Mucosa of rectum (tissue), 2 donors: ENCODE data around the gene RAD51B.

Source experiments
- H3K27ac ChIP-seq, 2 donors: one replicate each; pipeline ENCODE4 v1.7.0; 2013; ENCODE audit warnings: inconsistent platforms in 2 of 2, low read depth in 2 of 2, low read length in 2 of 2
- H3K27me3 ChIP-seq, 2 donors: one replicate each; pipeline ENCODE4 v1.7.0; 2013; ENCODE audit warnings: low read length in 2 of 2; ENCODE audit not compliant: control insufficient read depth in 2 of 2, insufficient read depth in 2 of 2
- H3K36me3 ChIP-seq, 2 donors: one replicate each; pipeline ENCODE4 v1.7.0; 2013; ENCODE audit warnings: low read length in 2 of 2; ENCODE audit not compliant: control insufficient read depth in 2 of 2, insufficient read depth in 2 of 2
- H3K4me1 ChIP-seq, 2 donors: one replicate each; pipeline ENCODE4 v1.7.0; 2013; ENCODE audit warnings: low read length in 2 of 2, mild to moderate bottlenecking in 1 of 2; ENCODE audit not compliant: control insufficient read depth in 2 of 2, insufficient read depth in 2 of 2
- H3K4me3 ChIP-seq, 2 donors: one replicate each; pipeline ENCODE4 v1.7.0; 2013; ENCODE audit warnings: low read length in 2 of 2
- H3K9ac ChIP-seq, 2 donors: one replicate each; pipeline ENCODE4 v1.7.0; 2013; ENCODE audit warnings: low read length in 2 of 2, low read depth in 1 of 2, mild to moderate bottlenecking in 1 of 2
- H3K9me3 ChIP-seq, 2 donors: one replicate each; pipeline ENCODE4 v1.7.0; 2013; ENCODE audit warnings: low read length in 2 of 2; ENCODE audit not compliant: control insufficient read depth in 2 of 2
- donor health status: healthy.
- donor health status: Normal muscosa, but diverticular disease.

RAD51B gene

DNA sequence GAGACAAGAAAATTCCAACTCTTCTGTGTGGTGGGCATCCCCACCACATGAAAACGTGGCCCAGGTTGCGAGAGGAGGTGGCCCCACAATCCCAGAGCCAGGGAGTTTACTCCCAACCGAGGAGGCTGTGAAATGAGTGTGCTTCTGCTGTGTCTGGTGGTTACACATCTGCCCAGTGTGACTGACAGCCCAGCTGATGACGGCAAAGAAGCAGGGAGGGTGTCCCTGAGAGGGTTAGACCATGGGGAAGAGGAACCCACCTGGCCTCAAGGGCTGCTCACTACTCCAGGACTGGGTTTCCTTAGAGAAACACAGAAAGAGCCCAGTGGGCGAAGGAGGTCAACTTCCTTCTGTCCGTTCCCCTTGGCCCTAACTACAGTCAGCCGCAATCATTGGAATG lies 948.7 kb downstream of the RAD51B start:
- Histone ChIP-seq H3K9ac (no peak overlapping the region), H3K9me3 (no peaks in the 10 kb centered on the region), H3K27me3 (no peaks in the 10 kb centered on the region), H3K4me3 (no peak overlapping the region), H3K4me1 (peaks cover 0 to 3% of the 10 kb centered on the region in 2 donors), H3K27ac (no peak overlapping the region), H3K36me3 (no peaks in the 10 kb centered on the region)

DNA sequence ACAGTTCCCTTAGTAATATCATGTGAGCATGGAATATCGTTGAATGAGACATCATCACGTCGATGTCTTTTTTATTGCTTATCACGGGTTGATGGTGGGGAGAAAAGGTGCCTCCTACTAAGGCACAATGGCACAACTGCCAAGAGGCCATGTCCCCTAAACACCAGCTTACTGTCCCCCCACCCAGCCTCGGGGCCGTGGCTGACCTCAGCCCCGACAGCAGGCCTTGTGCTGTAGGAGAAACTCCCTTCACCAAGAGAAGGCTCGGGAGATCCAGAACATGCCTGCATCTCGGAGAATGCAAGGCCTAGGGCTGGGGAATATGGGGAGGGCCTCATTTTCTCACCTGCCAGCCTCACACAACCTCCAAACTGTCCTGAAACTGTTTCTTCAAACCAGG lies 950.5 kb downstream of the RAD51B start:
- H3K9ac ChIP-seq = no peak overlapping the region
- peaks cover 0 to 3% of the 10 kb centered on the region in 2 donors for H3K4me1 ChIP-seq
- H3K27ac ChIP-seq = no peak overlapping the region
- no peaks in the 10 kb centered on the region for H3K27me3 ChIP-seq
- H3K9me3 ChIP-seq = no peaks in the 10 kb centered on the region
- no peaks in the 10 kb centered on the region for H3K36me3 ChIP-seq
- no peak overlapping the region for H3K4me3 ChIP-seq

DNA sequence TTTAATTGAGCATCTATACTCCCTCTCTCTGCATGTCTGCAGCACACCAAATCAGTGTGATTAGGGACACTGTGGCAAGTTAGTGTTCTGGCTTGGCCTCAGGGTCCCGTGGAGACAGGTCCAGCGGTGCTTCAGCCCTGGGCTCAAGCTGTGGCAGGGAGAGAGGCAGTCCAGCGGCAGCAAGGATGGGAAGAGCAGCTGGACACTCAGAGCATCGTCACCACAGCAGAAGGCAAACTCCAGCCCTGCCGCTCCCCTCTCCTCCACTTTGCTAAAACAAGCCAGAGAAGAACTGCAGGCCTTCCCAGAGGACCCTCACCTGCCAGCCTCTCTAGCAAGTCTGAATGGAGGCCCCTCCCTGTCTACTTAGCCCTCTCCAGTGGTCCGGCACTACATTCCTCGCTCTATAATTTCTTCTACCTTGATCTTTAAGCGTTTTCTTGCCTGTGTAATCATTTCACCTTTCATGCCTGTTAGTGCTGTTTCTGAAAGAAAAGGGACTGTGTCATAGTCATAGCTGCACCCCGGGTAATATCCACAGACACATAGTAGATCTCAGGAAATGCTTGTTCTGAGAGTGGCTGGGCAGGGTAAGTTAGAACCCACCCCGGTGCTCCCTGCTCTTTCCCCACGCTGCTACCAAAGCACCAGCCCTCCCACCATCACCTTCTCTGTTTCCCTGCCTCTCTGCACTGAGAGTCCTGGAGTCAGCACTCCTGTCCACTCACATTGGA lies 951.1 kb downstream of the RAD51B start:
- no peaks in the 10 kb centered on the region for H3K9me3 ChIP-seq
- no peak overlapping the region for H3K9ac ChIP-seq
- H3K36me3 ChIP-seq = no peaks in the 10 kb centered on the region
- H3K27ac ChIP-seq = no peak overlapping the region
- H3K4me3 ChIP-seq = no peak overlapping the region
- no peaks in the 10 kb centered on the region for H3K27me3 ChIP-seq
- peaks cover 0 to 3% of the 10 kb centered on the region in 2 donors for H3K4me1 ChIP-seq

DNA sequence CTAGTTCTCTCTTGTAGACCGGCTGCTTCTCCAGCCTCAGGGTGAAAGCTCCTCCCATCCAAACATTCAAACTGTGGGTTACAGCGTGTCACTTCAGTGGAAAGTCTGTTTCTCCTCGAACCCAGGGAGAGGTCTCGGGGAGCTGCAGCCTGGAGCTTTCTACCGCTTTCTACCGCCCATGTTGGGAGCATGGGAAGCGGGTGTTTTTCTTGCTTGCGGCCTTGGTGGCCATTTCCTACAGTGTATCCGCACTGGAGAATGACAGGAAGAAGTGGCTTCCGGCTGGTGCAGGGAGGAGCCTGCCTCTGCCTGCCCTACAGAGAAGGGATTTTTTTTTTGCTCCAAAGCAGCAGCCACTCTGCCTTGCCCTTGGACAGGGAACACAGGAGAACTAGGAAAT lies 952.1 kb downstream of the RAD51B start:
- Histone ChIP-seq H3K9ac (no peak overlapping the region), H3K4me3 (no peak overlapping the region), H3K36me3 (no peaks in the 10 kb centered on the region), H3K27me3 (no peaks in the 10 kb centered on the region), H3K9me3 (no peaks in the 10 kb centered on the region), H3K27ac (peak overlapping the region; percentile 31 to 45), H3K4me1 (peaks cover 0 to 4% of the 10 kb centered on the region in 2 donors)

DNA sequence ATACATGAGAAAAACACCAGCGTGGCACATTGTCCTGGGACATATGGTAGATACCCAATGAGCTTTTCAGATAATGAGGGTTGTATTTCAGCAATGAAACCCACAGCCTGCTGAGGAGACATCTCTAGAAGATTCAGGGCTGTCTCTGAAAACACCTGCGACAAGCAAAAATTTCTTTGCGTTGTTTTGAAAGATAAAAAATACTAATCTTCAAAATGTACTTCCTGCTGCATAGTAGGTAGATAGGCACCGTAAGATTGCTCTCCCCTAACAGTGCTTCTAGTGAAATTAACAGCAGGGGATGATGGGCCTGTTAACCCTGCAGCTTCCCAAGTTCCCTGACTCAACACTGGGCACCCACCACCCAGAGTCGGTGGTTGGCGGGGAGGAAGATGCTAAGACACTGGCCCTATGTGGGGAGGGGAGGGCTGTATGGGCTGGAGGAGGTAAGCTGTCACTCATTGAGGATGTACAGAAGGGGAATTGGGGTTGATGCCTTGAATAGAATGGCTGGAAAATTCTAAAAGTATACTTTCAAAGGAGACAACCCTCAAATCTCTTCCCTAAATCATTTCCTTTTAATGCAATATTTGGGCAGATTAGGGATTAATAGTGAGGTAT lies 953.3 kb downstream of the RAD51B start:
- H3K9me3 ChIP-seq = no peaks in the 10 kb centered on the region
- H3K36me3 ChIP-seq = no peaks in the 10 kb centered on the region
- H3K4me1 ChIP-seq = peaks cover 0 to 5% of the 10 kb centered on the region in 2 donors
- no peak overlapping the region for H3K27ac ChIP-seq
- H3K4me3 ChIP-seq = no peak overlapping the region
- no peak overlapping the region for H3K9ac ChIP-seq
- no peaks in the 10 kb centered on the region for H3K27me3 ChIP-seq

DNA sequence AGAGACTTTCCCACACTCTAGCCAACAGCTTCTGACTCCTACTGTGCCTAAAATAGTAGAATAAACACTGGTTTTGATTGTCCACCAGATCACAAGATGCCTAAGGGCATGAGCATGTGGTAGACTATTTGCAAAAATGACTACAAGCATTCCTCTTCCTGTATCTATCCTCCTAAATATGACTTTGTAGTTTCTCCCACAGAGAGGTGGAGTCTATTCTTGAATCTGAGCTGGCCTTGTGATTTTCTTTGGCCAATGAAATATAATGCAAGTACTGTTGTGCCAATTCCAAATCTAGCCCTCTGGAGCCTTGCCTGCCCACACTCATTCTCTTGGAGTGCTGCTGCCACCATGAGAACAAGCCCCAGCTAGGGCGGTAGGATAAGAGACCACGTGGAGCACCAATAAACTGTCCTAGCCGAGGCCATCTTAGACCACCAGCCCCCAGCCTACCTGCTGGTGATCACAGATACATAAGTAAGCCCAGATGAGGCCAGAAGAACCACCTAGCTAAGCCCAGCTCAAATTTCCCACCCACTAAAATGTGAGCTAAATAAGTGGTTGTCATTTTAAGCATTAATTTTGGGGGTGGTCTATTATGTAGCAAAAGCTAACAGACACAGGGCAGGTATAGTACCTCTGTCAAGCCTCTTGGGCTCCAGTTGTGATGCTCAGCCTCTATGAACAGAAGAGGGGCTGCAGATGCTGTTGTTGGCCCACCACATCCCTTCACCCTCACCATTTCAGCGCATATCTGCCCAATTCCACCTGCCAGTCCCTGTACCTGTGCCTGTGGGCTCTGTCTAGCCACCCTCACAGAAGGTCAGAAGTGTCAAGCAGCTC lies 955.4 kb downstream of the RAD51B start:
- no peaks in the 10 kb centered on the region for H3K9me3 ChIP-seq
- no peaks in the 10 kb centered on the region for H3K27me3 ChIP-seq
- no peak overlapping the region for H3K4me3 ChIP-seq
- H3K27ac ChIP-seq = no peak overlapping the region
- peaks cover 11 to 23% of the 10 kb centered on the region in 2 donors for H3K4me1 ChIP-seq
- no peak overlapping the region for H3K9ac ChIP-seq
- no peaks in the 10 kb centered on the region for H3K36me3 ChIP-seq

DNA sequence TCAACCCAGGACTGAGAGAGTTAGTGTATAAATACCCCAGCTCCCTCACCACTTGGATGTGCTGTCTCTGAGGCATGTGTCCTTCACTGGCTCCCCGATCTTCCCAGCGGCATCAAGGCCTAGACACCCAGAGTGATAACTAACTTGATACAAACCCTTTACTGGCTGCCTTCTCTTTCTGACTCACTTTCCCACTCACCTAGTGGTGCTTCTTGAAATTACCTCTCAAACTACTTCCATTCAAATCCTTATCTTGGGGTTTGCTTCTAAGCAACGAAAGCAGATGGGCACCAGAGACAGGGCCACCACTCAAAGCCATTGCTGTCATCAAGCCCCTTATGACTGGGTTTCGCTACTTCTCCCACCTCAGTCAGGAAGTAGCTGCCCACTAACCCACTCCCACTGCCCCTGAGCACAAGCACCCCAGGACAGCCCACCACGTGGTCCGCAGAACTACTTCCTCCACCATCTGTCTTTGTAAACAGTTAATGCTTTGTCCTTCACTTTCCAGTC lies 956.1 kb downstream of the RAD51B start:
- Histone ChIP-seq H3K9ac (no peak overlapping the region), H3K27me3 (no peaks in the 10 kb centered on the region), H3K4me1 (peaks cover 18 to 28% of the 10 kb centered on the region in 2 donors), H3K9me3 (no peaks in the 10 kb centered on the region), H3K36me3 (no peaks in the 10 kb centered on the region), H3K4me3 (no peak overlapping the region), H3K27ac (no peak overlapping the region)

DNA sequence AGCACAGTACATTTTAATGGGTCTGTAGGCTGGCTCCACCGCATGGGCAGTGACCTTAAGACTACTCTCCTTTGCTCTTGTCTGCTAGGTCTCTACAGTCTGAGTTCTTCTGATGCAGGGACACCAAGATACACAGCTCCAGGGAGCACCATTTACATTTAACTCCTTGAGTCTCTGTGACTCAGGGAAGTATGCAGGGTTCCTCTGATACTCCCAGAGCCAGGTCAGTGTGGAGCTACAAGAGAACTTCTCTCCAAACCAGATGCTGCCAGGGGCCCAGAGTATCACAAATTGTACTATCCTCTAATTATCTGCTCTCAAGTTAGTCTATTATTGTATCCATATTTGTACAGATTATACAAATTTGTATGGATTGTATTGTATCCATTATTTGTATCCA lies 958.1 kb downstream of the RAD51B start:
- Histone ChIP-seq H3K27me3 (no peaks in the 10 kb centered on the region), H3K27ac (no peak overlapping the region), H3K4me1 (peaks cover 37 to 45% of the 10 kb centered on the region in 2 donors), H3K9ac (no peak overlapping the region), H3K36me3 (no peaks in the 10 kb centered on the region), H3K9me3 (no peaks in the 10 kb centered on the region), H3K4me3 (no peak overlapping the region)
